Measurements from ENCODE around the gene PWWP2B.

PWWP2B gene

DNA sequence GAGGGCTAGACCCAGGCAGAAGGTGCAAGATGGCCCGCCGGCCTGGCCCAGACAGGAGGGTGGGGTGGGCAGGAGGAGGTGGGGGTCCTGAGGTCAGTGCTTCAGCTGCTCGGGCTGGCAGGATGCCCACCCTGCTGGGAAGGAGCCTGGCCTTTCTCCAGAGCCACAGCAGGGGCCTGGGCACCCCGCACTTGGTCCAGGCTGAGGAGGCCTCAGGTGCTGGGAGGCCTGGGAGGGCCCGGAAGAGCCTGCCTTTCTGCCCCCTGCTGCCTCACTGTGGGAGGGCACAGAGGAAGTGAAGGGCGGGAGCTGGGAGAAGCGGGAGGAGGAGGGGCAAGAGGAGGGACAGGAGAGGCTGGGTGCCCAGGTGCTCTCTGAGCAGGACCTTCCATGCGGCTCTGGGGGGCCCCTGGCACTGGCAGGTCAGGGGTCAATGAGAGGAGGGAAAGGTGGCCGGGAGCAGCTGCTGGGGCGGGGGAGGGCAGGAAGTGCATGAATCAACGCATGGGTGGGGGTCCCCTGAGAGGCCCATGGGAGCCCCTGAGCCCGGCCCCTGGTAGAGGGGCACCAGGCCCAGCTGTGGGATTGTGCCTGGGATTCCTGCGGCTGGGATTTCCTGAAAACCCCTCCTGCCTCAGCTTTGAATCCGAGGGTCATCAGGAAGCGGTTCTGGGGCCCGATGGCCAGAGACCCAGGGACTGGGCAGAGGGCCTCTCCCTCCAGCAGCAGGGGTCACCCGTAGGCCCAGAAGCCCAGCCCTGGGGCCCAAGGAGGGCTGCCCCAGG, 49.9 kb downstream of the PWWP2B start:
- peak; percentile 48 to 80 (median 75) for DNase-seq (ENCODE audit: low read depth in 3 of 3)

DNA sequence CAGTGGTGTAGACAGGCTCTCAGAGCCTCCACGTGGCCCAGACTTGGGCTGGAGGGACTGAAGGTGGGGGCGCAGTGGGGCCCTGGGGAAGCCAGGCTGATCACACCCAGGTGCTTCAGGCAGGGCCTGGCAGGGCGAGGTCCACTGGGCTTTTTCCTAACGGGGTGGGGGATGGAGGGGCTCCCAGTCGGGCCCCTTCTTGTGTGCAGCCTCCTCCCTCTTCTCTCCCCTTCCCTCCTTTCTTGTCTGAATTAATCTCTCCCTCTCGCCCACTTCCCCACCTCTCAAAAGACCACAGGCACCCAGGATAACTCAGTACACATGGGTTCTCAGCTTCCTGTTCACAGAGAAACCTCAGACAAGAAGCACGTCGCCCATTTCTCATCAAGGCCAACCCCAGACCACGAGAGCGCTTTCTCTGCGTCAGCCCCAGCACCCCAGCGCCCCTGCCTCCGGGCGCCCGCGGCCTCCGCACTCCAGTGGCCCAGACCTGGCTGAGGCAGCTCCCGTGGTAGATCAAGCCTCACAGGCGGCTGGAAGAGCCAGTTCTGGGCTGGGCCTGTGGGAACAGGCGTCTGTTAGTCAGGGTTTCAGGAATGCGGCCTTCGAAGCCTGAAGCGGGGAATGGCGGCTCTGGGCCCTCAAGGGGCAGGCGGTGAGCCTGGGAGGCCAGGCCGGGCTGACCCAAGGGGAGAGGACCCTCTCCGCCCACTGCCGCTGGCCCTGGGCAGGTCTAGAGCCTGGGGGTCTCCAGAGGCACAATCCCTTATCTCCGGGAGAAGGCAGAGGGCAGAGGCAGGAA, 50.6 kb downstream of the PWWP2B start:
- peak; percentile 58 to 72 (median 63) for DNase-seq (ENCODE audit: low read depth in 3 of 3)

GRCh38 chr10:132448248-132448731, 51.3 kb downstream of the PWWP2B start:
- peak; percentile 46 to 76 (median 60) for DNase-seq (ENCODE audit: low read depth in 3 of 3)

DNA sequence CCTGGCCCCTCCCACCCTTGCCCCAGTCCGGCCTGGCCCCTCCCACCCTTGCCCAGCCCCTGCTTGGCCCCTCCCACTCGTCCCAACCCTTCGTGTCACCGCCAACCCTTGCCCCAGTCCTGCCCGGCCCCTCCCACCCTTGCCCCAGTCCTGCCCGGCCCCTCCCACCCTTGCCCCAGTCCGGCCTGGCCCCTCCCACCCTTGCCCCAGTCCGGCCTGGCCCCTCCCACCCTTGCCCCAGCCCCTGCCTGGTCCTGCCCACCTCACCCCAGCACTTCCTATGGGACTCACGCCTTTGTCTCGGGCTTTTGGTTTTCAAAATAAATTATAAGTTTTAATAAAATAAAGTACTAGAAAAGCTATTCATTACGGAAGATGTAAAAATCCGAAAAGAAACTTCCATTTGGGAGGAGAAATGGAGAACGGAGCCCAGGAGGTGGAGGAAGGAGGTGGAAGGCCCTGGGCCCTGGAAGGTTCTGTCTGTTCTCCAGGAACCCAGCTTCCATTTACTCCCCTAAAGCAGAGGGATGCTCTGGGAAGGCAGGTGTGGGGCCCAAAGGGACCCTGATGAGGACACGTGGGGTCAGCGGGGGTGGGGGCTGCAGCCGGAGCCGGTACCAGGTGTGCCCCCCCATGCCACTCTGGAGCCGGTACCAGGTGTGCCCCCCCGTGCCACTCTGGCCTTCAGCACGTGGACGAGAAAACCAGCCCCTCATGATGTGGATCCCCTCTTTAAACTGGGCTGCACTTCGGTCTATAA, 52.2 kb downstream of the PWWP2B start:
- no peak for DNase-seq (ENCODE audit: low read depth in 3 of 3)

- DNase-seq (ENCODE audit: low read depth in 3 of 3), result no peak
Measured at GRCh38 chr10:132449811-132450181, 52.8 kb downstream of the PWWP2B start.

DNA sequence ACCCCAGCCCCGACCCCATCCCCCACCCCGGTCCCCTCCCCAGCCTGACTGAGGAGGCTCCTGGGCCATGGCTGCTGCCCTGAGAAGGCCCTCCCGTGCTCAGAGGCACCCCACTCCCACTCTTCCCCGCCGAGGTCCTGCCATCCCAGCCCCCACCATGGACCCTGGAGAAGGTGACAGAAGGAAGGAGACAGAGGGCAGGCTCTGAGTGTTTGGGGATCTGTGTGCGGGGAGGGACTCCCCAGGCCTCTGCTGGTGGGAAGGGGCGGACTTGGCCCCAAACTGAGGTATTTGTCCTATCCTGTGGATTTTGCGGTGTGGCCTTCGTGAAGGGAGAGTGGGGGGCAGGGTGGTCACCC, 53.4 kb downstream of the PWWP2B start:
- DNase-seq (ENCODE audit: low read depth in 3 of 3), result no peak

- no peak for DNase-seq (ENCODE audit: low read depth in 3 of 3)
Measured at GRCh38 chr10:132450825-132451505, 54.0 kb downstream of the PWWP2B start.

- no peak for DNase-seq (ENCODE audit: low read depth in 3 of 3)
Measured at GRCh38 chr10:132451506-132452215, 54.7 kb downstream of the PWWP2B start.

DNA sequence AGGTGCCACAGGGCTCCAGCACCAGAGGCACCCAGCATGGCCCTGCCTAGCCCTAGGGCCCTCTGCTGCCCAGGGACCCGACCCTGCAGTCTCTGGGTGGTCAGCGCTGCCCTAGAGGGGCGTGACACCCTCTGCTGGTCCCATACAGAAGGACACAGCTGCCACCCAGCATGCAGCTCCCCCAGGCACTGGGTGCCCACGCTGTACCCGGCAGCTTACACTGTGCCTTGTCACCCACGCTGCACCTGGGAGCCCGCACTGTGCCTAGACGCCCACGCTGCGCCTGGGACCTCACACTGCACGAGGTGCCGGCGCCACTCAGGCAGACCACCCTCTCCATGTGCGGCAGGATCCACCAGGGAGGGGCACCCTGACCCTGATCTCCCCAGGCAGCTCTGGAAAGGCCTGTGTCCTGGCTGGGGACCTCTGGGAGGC, 55.2 kb downstream of the PWWP2B start:
- no peak for DNase-seq (ENCODE audit: low read depth in 3 of 3)

DNA sequence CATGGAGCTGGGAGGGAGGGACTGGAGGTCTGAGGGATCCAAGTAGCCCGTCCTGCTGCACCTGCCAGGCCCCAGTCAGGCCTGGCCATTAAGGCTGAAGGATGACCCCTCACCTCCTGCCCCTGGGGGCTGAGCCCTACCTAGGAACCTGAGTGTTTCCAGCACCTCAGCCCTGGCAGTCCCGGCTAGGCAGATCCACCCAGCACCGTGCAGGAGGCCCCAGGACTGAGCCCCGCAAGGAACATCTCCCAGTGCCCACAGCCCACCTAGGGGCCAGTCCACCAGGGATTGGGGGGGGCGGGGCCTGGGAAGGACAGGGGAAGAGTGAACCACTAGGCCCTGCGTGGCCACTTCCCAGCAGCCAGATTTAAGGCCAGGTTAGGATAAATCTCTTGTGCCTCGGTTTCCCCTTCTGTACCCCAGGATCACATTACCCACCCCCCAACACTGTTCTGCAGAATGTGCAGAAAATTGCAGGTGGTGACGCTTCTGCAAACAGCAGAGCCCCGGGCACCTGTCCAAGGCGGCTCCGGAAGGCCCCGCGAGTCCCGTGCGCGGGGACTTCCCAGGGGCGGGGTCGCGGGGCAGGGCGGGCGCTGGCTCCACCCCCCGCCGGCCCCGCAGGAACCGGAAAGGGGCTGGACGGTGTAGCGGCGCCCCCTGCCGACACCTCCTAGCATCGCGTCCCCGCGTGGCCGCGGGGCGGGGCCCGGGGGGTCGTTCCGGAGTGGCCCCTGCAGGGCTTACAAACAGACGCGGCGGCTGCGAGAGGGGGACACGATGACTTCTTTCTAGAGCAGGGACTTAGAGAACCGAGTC, 55.9 kb downstream of the PWWP2B start:
- DNase-seq (ENCODE audit: low read depth in 3 of 3), result peak; percentile 74 to 86 (median 84)

- DNase-seq (ENCODE audit: low read depth in 3 of 3), result no peak
Measured at GRCh38 chr10:132453470-132453861, 56.5 kb downstream of the PWWP2B start.

GRCh38 chr10:132454296-132455198, 57.5 kb downstream of the PWWP2B start:
- no peak for DNase-seq (ENCODE audit: low read depth in 3 of 3)

- no peak for DNase-seq (ENCODE audit: low read depth in 3 of 3)
Measured at GRCh38 chr10:132455441-132455971, 58.5 kb downstream of the PWWP2B start.

- DNase-seq (ENCODE audit: low read depth in 3 of 3), result no peak
Measured at GRCh38 chr10:132455986-132456847, 59.2 kb downstream of the PWWP2B start.

- DNase-seq (ENCODE audit: low read depth in 3 of 3), result no peak
Measured at GRCh38 chr10:132456881-132457280, 59.9 kb downstream of the PWWP2B start.

GRCh38 chr10:132457328-132458070, 60.5 kb downstream of the PWWP2B start:
- no peak for DNase-seq (ENCODE audit: low read depth in 3 of 3)

DNA sequence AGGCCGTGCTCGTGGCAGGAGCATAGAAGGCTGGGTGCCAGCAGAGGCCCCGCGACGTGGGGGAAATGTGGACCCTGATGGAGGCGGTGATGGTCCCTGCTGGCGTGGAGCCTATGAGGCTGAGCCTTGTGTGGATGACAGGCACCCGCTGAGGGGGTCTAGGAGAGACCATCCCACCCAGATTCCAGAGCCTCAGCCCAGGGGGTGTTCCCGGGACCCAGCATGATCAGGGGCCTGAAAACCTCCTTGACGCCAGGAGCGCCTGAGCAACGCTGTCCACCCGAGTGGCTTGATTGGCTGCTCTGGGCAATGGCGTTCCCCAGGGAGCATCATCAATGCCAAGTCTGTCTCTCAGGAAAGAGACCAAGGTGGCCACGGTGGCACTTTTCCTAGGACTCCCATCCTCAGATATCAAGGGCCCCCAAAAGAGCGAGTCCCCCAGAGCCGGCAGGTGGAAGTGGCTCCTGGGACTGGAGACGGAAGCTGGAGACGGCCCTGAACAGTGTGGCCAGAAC, 61.1 kb downstream of the PWWP2B start:
- DNase-seq (ENCODE audit: low read depth in 3 of 3), result no peak

Measured in stimulated activated CD4-positive, alpha-beta T cell treated with anti-CD3 and anti-CD28 coated beads, TNF-alpha, amount 100 ng/mL, for 48 hours (primary cell).